Astrocyte (in vitro differentiated cells and primary cell): ENCODE data around the gene CYB5A. TPM values are rescaled to one million over a fixed set of nuclear protein-coding genes. Genes with fewer than 3 reads are reported as not detected.

ENCODE experiments used
- DNase-seq: peaks from one replicate; pipeline ENCODE4 v3.0.0-alpha.2; 2010; ENCODE audit warnings: low read depth
- FAIRE-seq: peaks from 2 replicates; lab custom pipeline; 2011; peaks lifted over from hg19 to GRCh38; lab: Jason Lieb, UNC
- H2AFZ ChIP-seq: 2 replicates; pipeline ENCODE4 v1.6.0; 2012; ENCODE audit warnings: low read depth, low read length, inconsistent platforms
- H3K27ac ChIP-seq: 2 replicates; pipeline ENCODE4 v1.5.1; 2011; ENCODE audit warnings: low read depth, low read length, inconsistent platforms
- H3K27me3 ChIP-seq: 2 replicates; pipeline ENCODE4 v1.6.0; 2011; ENCODE audit warnings: low read length, inconsistent platforms; ENCODE audit not compliant: insufficient read depth
- H3K36me3 ChIP-seq: 2 replicates; pipeline ENCODE4 v1.5.1; 2011; ENCODE audit warnings: low read length, inconsistent platforms; ENCODE audit not compliant: insufficient read depth
- H3K4me1 ChIP-seq: 2 replicates; pipeline ENCODE4 v1.5.1; 2011; ENCODE audit warnings: low read length, inconsistent platforms; ENCODE audit not compliant: insufficient read depth
- H3K4me2 ChIP-seq: 2 replicates; pipeline ENCODE4 v1.6.0; 2012; ENCODE audit warnings: low read length, inconsistent platforms
- H3K4me3 ChIP-seq: 2 replicates; pipeline ENCODE4 v1.5.1; 2011; ENCODE audit warnings: low read depth, mild to moderate bottlenecking, low read length, inconsistent platforms; ENCODE audit not compliant: insufficient read depth
- H3K79me2 ChIP-seq: 2 replicates; pipeline ENCODE4 v1.6.0; 2012; ENCODE audit warnings: mild to moderate bottlenecking, low read length, inconsistent platforms; ENCODE audit not compliant: insufficient read depth
- H3K9ac ChIP-seq: 2 replicates; pipeline ENCODE4 v1.6.0; 2012; ENCODE audit warnings: mild to moderate bottlenecking, low read length, inconsistent platforms
- H3K9me3 ChIP-seq: 2 replicates; pipeline ENCODE4 v1.5.1; 2012; ENCODE audit warnings: low read depth, mild to moderate bottlenecking, low read length, inconsistent platforms; ENCODE audit not compliant: insufficient read depth
- H4K20me1 ChIP-seq: 2 replicates; pipeline ENCODE4 v1.6.0; 2012; ENCODE audit warnings: low read length, inconsistent platforms; ENCODE audit not compliant: insufficient read depth
- H3K27ac Mint-ChIP-seq: one replicate; pipeline ENCODE4 v1.8.0; 2021; ENCODE audit warnings: mild to moderate bottlenecking, mixed read lengths; ENCODE audit not compliant: unreplicated experiment
- H3K27me3 Mint-ChIP-seq: one replicate; pipeline ENCODE4 v1.8.0; 2021; ENCODE audit warnings: low read depth, mixed read lengths; ENCODE audit not compliant: unreplicated experiment
- H3K36me3 Mint-ChIP-seq: one replicate; pipeline ENCODE4 v1.8.0; 2021; ENCODE audit warnings: low read depth, mixed read lengths; ENCODE audit not compliant: unreplicated experiment
- H3K4me1 Mint-ChIP-seq: one replicate; pipeline ENCODE4 v1.8.0; 2021; ENCODE audit warnings: low read depth, mixed read lengths; ENCODE audit not compliant: unreplicated experiment
- H3K4me3 Mint-ChIP-seq: one replicate; pipeline ENCODE4 v1.8.0; 2021; ENCODE audit warnings: mild to moderate bottlenecking, moderate library complexity, mixed read lengths; ENCODE audit not compliant: unreplicated experiment
- H3K9me3 Mint-ChIP-seq: one replicate; pipeline ENCODE4 v1.8.0; 2021; ENCODE audit warnings: mild to moderate bottlenecking, mixed read lengths; ENCODE audit not compliant: unreplicated experiment
- EZH2 ChIP-seq: IDR thresholded peaks from 2 replicates; pipeline ENCODE4 v1.6.1; 2012; ENCODE audit warnings: mild to moderate bottlenecking, low read length, inconsistent platforms; ENCODE audit not compliant: insufficient read depth
- total RNA-seq: library from RNA; stranded (reverse); gene quantifications from 2 replicates; pipeline ENCODE4 v1.2.1, GENCODE V29; 2021
- TF ChIP-seq, protein P1 (sequence below): IDR thresholded peaks from 2 replicates; pipeline ENCODE4 v1.5.1; 2011; ENCODE audit warnings: low read depth, mild to moderate bottlenecking, inconsistent platforms, low read length, moderate library complexity; ENCODE audit not compliant: insufficient read depth

CYB5A gene
- total RNA-seq, 1 donor from 2014 or later, result 45.7 TPM

DNA sequence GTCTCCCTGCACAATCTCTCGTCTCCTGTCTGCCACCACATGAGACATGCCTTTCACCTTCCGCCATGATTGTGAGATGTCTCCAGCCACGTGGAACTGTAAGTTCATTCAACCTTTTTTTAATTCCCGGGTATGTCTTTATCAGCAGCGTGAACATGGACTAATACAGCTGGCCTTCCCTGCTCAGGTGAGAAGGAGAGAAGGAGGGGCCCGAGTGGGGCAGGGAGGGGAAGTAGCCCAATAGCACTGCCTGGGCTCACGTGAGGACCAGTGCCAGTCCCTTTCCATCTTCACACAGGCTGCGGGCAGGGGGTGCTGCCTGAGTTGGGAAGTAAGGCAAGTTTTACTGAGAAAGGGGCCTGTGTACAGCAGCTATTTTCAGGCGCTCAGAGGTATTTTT is 70.7 kb downstream of the CYB5A start:
- Histone ChIP-seq H3K9ac (no peak overlapping the region), H3K27me3 (no peaks in the 10 kb centered on the region), H3K4me2 (no peak overlapping the region), H3K36me3 (no peaks in the 10 kb centered on the region), H4K20me1 (no peaks in the 10 kb centered on the region), H3K9me3 (no peaks in the 10 kb centered on the region), H2AFZ (no peak overlapping the region), H3K4me1 (no peaks in the 10 kb centered on the region), H3K4me3 (no peak overlapping the region), H3K27ac (no peak overlapping the region), H3K79me2 (no peaks in the 10 kb centered on the region)
- no peaks in the 10 kb centered on the region for H3K27me3 Mint-ChIP-seq
- H3K4me1 Mint-ChIP-seq, result no peaks in the 10 kb centered on the region
- no peak overlapping the region for H3K4me3 Mint-ChIP-seq
- FAIRE-seq (no peak), DNase-seq (no peak)
- no peak overlapping the region for H3K27ac Mint-ChIP-seq
- no peaks in the 10 kb centered on the region for H3K36me3 Mint-ChIP-seq
- TF ChIP-seq, protein P1, sequence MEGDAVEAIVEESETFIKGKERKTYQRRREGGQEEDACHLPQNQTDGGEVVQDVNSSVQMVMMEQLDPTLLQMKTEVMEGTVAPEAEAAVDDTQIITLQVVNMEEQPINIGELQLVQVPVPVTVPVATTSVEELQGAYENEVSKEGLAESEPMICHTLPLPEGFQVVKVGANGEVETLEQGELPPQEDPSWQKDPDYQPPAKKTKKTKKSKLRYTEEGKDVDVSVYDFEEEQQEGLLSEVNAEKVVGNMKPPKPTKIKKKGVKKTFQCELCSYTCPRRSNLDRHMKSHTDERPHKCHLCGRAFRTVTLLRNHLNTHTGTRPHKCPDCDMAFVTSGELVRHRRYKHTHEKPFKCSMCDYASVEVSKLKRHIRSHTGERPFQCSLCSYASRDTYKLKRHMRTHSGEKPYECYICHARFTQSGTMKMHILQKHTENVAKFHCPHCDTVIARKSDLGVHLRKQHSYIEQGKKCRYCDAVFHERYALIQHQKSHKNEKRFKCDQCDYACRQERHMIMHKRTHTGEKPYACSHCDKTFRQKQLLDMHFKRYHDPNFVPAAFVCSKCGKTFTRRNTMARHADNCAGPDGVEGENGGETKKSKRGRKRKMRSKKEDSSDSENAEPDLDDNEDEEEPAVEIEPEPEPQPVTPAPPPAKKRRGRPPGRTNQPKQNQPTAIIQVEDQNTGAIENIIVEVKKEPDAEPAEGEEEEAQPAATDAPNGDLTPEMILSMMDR, result no peak
- TF ChIP-seq EZH2, result no peak
- H3K9me3 Mint-ChIP-seq, result no peaks in the 10 kb centered on the region

DNA sequence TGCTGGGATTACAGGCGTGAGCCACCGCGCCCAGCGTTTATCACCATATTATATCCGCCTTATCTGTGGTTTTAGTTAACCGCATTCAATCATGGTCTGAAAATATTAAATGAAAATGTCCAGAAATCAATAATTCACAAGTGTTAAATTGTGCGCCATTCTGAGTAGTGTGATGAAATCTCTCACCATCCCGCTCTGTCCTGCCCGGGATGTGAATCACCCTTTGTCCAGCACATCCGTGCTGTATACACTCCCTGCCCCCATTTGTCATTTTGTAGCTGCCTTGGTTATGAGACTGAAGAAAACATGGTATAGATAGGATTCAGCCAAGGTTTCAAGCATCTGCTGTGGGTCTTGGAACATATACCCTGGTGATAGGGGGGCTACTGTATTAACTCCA is 72.7 kb downstream of the CYB5A start:
- Histone ChIP-seq H3K9ac (no peak overlapping the region), H3K27ac (no peak overlapping the region), H3K4me1 (no peaks in the 10 kb centered on the region), H2AFZ (no peak overlapping the region), H3K79me2 (no peaks in the 10 kb centered on the region), H3K4me2 (no peak overlapping the region), H3K4me3 (no peak overlapping the region), H3K36me3 (no peaks in the 10 kb centered on the region), H4K20me1 (no peaks in the 10 kb centered on the region), H3K9me3 (no peaks in the 10 kb centered on the region), H3K27me3 (no peaks in the 10 kb centered on the region)
- FAIRE-seq, result peak; percentile 17
- no peak overlapping the region for H3K27ac Mint-ChIP-seq
- no peak for DNase-seq
- H3K36me3 Mint-ChIP-seq, result no peaks in the 10 kb centered on the region
- peaks cover 10% of the 10 kb centered on the region for H3K27me3 Mint-ChIP-seq
- no peaks in the 10 kb centered on the region for H3K4me1 Mint-ChIP-seq
- H3K9me3 Mint-ChIP-seq, result peaks cover 3% of the 10 kb centered on the region
- H3K4me3 Mint-ChIP-seq, result no peak overlapping the region
- no peak for TF ChIP-seq EZH2
- TF ChIP-seq, protein P1, result no peak

DNA sequence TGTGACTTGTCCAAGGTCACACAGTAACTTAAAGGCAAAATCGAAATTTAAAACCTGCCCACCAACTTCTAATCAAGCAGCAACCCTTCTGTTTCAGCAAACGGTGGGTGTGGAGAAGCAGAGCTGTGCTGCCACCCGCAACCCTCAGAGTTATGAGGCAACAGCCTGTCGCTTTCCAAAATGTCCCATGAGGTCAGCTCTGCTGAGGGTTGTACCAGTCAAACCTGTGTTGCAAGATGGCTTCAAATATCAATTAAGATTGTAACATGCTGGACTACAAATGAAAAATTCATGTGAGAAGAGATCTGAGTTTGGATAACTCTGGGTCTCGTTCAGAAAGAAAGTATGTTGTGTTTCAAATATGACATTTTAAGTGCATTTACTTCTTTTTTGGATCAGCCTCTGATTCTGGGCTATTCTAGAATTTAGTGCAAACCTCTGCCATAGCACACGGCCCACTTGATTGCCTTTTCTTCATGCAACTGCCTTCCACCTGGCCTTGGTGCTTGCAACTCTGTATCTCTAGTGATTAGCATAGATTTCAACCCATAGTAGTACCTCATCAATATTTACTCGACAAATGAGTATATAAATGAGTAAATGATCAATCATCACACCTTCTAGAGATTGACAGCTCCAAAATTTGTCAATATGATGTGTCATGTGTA is 74.2 kb downstream of the CYB5A start:
- H3K27me3 ChIP-seq, result no peaks in the 10 kb centered on the region
- no peak overlapping the region for H3K4me2 ChIP-seq
- no peak overlapping the region for H3K4me3 Mint-ChIP-seq
- no peaks in the 10 kb centered on the region for H3K36me3 ChIP-seq
- H4K20me1 ChIP-seq, result no peaks in the 10 kb centered on the region
- no peak overlapping the region for H3K4me3 ChIP-seq
- H3K4me1 Mint-ChIP-seq, result no peaks in the 10 kb centered on the region
- peaks cover 15% of the 10 kb centered on the region for H3K27me3 Mint-ChIP-seq
- no peak overlapping the region for H3K27ac Mint-ChIP-seq
- no peaks in the 10 kb centered on the region for H3K9me3 ChIP-seq
- no peak for DNase-seq
- no peak overlapping the region for H3K9ac ChIP-seq
- no peaks in the 10 kb centered on the region for H3K4me1 ChIP-seq
- no peak for FAIRE-seq
- H3K36me3 Mint-ChIP-seq, result no peaks in the 10 kb centered on the region
- H3K27ac ChIP-seq, result no peak overlapping the region
- TF ChIP-seq, protein P1, result no peak
- no peak for TF ChIP-seq EZH2
- no peaks in the 10 kb centered on the region for H3K79me2 ChIP-seq
- no peak overlapping the region for H2AFZ ChIP-seq
- H3K9me3 Mint-ChIP-seq, result peaks cover 3% of the 10 kb centered on the region
